CD14-positive monocyte (primary cell): ENCODE data around the gene MPZL3. TPM values are rescaled to one million over a fixed set of nuclear protein-coding genes. Genes with fewer than 3 reads are reported as not detected.

Experiments
- DNase-seq, 3 donors: peaks; one replicate each; pipeline ENCODE4 v3.0.0-alpha.2; 2011 to 2022
- H2AFZ ChIP-seq: 2 replicates; pipeline ENCODE4 v1.6.0; 2012; ENCODE audit warnings: mild to moderate bottlenecking, low read depth, low read length, inconsistent platforms; ENCODE audit not compliant: insufficient read depth, poor library complexity, severe bottlenecking
- H3K27ac ChIP-seq, 2 donors: 1 replicate in 1 of 2; 2 replicates in 1 of 2; pipeline ENCODE4 v1.5.1; 2012 to 2013; ENCODE audit warnings: low read length in 2 of 2, control low read depth in 1 of 2, inconsistent platforms in 1 of 2, low read depth in 1 of 2, mild to moderate bottlenecking in 1 of 2
- H3K27me3 ChIP-seq, 2 donors: one replicate each; pipeline versions ENCODE4 v1.6.0 to v1.6.1; 2011 to 2013; ENCODE audit warnings: low read length in 2 of 2; ENCODE audit not compliant: control insufficient read depth in 2 of 2, insufficient read depth in 2 of 2
- H3K36me3 ChIP-seq, 2 donors: replicated peaks in 1 of 2; 1 replicate in 1 of 2; 2 replicates in 1 of 2; pipeline versions ENCODE4 v1.5.1 to v1.6.1; 2012 to 2013; ENCODE audit warnings: low read length in 2 of 2, control low read depth in 1 of 2, inconsistent platforms in 1 of 2, mild to moderate bottlenecking in 1 of 2; ENCODE audit not compliant: insufficient read depth in 2 of 2, control insufficient read depth in 1 of 2
- H3K4me1 ChIP-seq, 2 donors: 1 replicate in 1 of 2; 2 replicates in 1 of 2; pipeline versions ENCODE4 v1.5.1 to v1.6.1; 2012 to 2013; ENCODE audit warnings: low read length in 2 of 2, control low read depth in 1 of 2, inconsistent platforms in 1 of 2, mild to moderate bottlenecking in 1 of 2, moderate library complexity in 1 of 2; ENCODE audit not compliant: insufficient read depth in 2 of 2, control insufficient read depth in 1 of 2
- H3K4me2 ChIP-seq: replicated peaks from 2 replicates; pipeline ENCODE3; 2012; ENCODE audit warnings: low read length, moderate library complexity, mild to moderate bottlenecking; ENCODE audit not compliant: poor library complexity, severe bottlenecking; ENCODE audit errors: extremely low read depth
- H3K4me3 ChIP-seq, 3 experiments: fragments of 200-600 bp in 1 of 3; sonication (generic) in 1 of 3; replicated peaks in 1 of 3; 1 replicate in 2 of 3; 2 replicates in 1 of 3; pipeline ENCODE4 v1.5.1; 2011 to 2013; ENCODE audit warnings: low read length in 3 of 3, mild to moderate bottlenecking in 3 of 3, control low read depth in 2 of 3, low read depth in 2 of 3, inconsistent platforms in 1 of 3, moderate library complexity in 1 of 3
- H3K79me2 ChIP-seq: 2 replicates; pipeline ENCODE4 v1.6.0; 2012; ENCODE audit warnings: mild to moderate bottlenecking, control low read depth, inconsistent platforms, low read length, moderate library complexity; ENCODE audit not compliant: insufficient read depth
- H3K9ac ChIP-seq: 2 replicates; pipeline ENCODE4 v1.6.0; 2017; ENCODE audit warnings: low read length, mild to moderate bottlenecking; ENCODE audit not compliant: insufficient read depth, poor library complexity, severe bottlenecking
- H3K9me3 ChIP-seq, 2 donors: replicated peaks in 1 of 2; 1 replicate in 1 of 2; 2 replicates in 1 of 2; pipeline versions ENCODE4 v1.5.1 to v1.6.1; 2012 to 2013; ENCODE audit warnings: low read length in 2 of 2, control low read depth in 1 of 2; ENCODE audit not compliant: control insufficient read depth in 1 of 2, insufficient read depth in 1 of 2
- H4K20me1 ChIP-seq: 2 replicates; pipeline ENCODE4 v1.6.0; 2012; ENCODE audit warnings: mild to moderate bottlenecking, low read length, control low read depth, moderate library complexity; ENCODE audit not compliant: insufficient read depth
- H3K27ac Mint-ChIP-seq, 7 donors: one replicate each; pipeline ENCODE4 v1.8.0; 2020; ENCODE audit warnings: mild to moderate bottlenecking in 7 of 7, mixed read lengths in 7 of 7, moderate library complexity in 6 of 7, inconsistent platforms in 2 of 7
- H3K27me3 Mint-ChIP-seq, 3 donors: one replicate each; pipeline ENCODE4 v1.8.0; 2021 to 2022; ENCODE audit warnings: low read depth in 3 of 3, mild to moderate bottlenecking in 3 of 3, mixed read lengths in 3 of 3, moderate library complexity in 3 of 3, inconsistent platforms in 1 of 3
- H3K36me3 Mint-ChIP-seq, 2 donors: one replicate each; pipeline ENCODE4 v1.8.0; 2020; ENCODE audit warnings: mixed read lengths in 2 of 2, inconsistent platforms in 1 of 2, mild to moderate bottlenecking in 1 of 2
- H3K4me1 Mint-ChIP-seq: one replicate; pipeline ENCODE4 v1.8.0; 2020; ENCODE audit warnings: mild to moderate bottlenecking, mixed read lengths
- H3K4me3 Mint-ChIP-seq, 2 donors: one replicate each; pipeline ENCODE4 v1.8.0; 2020; ENCODE audit warnings: mild to moderate bottlenecking in 2 of 2, mixed read lengths in 2 of 2, moderate library complexity in 1 of 2
- H3K9me3 Mint-ChIP-seq, 7 donors: one replicate each; pipeline ENCODE4 v1.8.0; 2020 to 2022; ENCODE audit warnings: mixed read lengths in 7 of 7, mild to moderate bottlenecking in 6 of 7, moderate library complexity in 6 of 7, inconsistent platforms in 2 of 7
- WGBS: methylation state at CpG from one replicate; pipeline ENCODE4 v1.1.5; 2013; ENCODE audit warnings: missing lambda C conversion rate; ENCODE audit not compliant: insufficient coverage; 5-methylcytosine and 5-hydroxymethylcytosine counted together
- intact Hi-C, 2 donors: fragments of 100-400 bp; cut with micrococcal nuclease; formaldehyde crosslinking; loops; one replicate each; pipeline versions ENCODE4 v1.15.0 to v1.15.1; 2023
- polyA plus RNA-seq, 3 donors: library from polyadenylated mRNA; depleted of rRNA in 1 of 3; unstranded in 2 of 3; stranded (reverse) in 1 of 3; fragments of 300-500 nt in 2 of 3; fragments of >200 nt in 1 of 3; fragmentation: Illumina TruSeq in 2 of 3; gene quantifications; 1 replicate in 2 of 3; 2 replicates in 1 of 3; pipeline ENCODE4 v1.2.3, GENCODE V29; 2012 to 2021
- TF ChIP-seq, protein P1 (sequence below): fragments of 200-600 bp; IDR thresholded peaks from one replicate; pipeline ENCODE4 v1.8.0; 2022; ENCODE audit warnings: antibody characterized with exemption, mild to moderate bottlenecking

The MPZL3 gene
- polyA plus RNA-seq, 3 donors: 4.2 to 8.5 (median 8.0) TPM

DNA sequence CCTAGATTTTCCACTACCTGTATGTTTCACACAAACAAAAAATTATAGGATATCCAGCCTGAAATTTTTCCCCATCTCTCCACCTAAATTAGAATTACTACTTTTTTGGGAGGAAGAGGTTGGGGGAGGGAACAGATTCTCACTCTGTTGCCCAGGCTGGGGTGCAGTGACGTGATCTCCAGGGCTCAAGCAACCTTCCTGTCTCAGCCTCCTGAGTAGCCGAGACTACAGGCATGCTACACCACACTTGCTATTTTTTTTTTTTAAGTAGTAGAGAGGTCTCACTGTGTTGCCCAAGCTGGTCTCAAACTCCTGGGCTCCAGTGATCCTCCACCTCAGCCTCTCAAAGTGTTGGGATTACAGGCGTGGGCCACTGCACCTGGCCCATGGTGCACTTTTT lies 36.9 kb downstream of the MPZL3 start:
- Mint-ChIP-seq H3K36me3 (peaks cover 66 to 81% of the 10 kb centered on the region in 2 donors), H3K4me1 (peaks cover 97% of the 10 kb centered on the region), H3K27me3 (peaks cover 0 to 3% (median 1%) of the 10 kb centered on the region in 3 donors), H3K27ac (peak overlapping the region; percentile 88 to 95 (median 95)), H3K4me3 (peak overlapping the region in 1 of 2 donors; percentile 83), H3K9me3 (peaks cover 0 to 2% (median 0%) of the 10 kb centered on the region in 7 donors)
- intact Hi-C loops: loop anchor here in 1 of 2 donors (2.0 to 10.0 kb wide), 2 partner anchors 14 to 70 kb away; no protein-coding TSS in a partner anchor
- Histone ChIP-seq H3K4me2 (peak overlapping the region; percentile 78), H3K36me3 (peaks cover 28 to 44% of the 10 kb centered on the region in 2 donors), H3K9me3 (no peaks in the 10 kb centered on the region), H2AFZ (no peak overlapping the region), H3K79me2 (peaks cover 95% of the 10 kb centered on the region), H3K9ac (no peak overlapping the region), H3K4me3 (peak overlapping the region in 1 of 3 experiments; percentile 82), H3K27me3 (no peaks in the 10 kb centered on the region), H3K27ac (peak overlapping the region; percentile 73 to 82), H3K4me1 (peaks cover 92 to 100% of the 10 kb centered on the region in 2 donors), H4K20me1 (peaks cover 7% of the 10 kb centered on the region)
- peak in 1 of 3 donors; percentile 50 for DNase-seq
- WGBS: no CpG with 5 or more reads among the region's 3 CpGs
- TF ChIP-seq, protein P1, sequence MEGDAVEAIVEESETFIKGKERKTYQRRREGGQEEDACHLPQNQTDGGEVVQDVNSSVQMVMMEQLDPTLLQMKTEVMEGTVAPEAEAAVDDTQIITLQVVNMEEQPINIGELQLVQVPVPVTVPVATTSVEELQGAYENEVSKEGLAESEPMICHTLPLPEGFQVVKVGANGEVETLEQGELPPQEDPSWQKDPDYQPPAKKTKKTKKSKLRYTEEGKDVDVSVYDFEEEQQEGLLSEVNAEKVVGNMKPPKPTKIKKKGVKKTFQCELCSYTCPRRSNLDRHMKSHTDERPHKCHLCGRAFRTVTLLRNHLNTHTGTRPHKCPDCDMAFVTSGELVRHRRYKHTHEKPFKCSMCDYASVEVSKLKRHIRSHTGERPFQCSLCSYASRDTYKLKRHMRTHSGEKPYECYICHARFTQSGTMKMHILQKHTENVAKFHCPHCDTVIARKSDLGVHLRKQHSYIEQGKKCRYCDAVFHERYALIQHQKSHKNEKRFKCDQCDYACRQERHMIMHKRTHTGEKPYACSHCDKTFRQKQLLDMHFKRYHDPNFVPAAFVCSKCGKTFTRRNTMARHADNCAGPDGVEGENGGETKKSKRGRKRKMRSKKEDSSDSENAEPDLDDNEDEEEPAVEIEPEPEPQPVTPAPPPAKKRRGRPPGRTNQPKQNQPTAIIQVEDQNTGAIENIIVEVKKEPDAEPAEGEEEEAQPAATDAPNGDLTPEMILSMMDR: no peak

DNA sequence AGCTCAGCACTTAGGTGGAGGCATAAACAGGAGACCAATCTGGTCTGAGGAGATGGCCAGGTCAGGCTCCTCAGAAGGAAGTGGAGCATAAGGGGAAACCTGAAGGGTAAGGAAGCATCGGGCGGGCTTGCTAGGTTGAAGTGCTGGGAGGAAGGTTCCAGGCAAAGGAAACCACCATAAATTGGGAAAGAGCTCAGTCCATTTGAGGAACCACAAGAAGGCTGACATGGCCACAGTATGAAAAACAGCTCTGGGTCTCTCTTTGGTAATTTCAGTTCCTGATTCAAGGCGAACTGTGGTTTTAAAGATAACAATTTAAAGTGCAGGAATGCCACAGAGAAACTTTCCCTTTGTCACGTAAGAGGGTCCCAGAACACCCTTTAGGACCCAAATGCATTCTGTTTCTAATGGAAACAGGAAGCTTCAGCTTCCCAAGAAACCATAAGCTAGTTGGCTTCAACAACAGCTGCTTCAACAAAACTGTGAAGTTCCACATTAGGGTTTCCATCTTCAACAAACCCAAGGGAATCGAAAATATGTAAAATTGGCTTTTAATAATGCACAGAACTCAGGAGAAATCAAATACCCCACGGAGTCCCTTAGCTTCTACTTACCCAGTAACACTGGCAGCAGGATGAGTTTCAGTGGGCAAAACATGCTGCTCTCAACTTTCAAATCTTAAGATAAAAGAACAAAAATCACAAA lies 37.8 kb downstream of the MPZL3 start:
- no peak overlapping the region for H2AFZ ChIP-seq
- H3K4me3 ChIP-seq: peak overlapping the region in 2 of 3 experiments; percentile 39 to 82
- H3K4me2 ChIP-seq: peak overlapping the region; percentile 78
- H3K27ac ChIP-seq: peak overlapping the region; percentile 48 to 82
- H3K9ac ChIP-seq: peak overlapping the region; percentile 33
- peaks cover 90 to 97% of the 10 kb centered on the region in 2 donors for H3K4me1 ChIP-seq
- peak; percentile 82 to 97 (median 95) for DNase-seq
- H3K4me1 Mint-ChIP-seq: peaks cover 93% of the 10 kb centered on the region
- peaks cover 3% of the 10 kb centered on the region for H4K20me1 ChIP-seq
- peaks cover 0 to 3% (median 1%) of the 10 kb centered on the region in 3 donors for H3K27me3 Mint-ChIP-seq
- peaks cover 91% of the 10 kb centered on the region for H3K79me2 ChIP-seq
- H3K27me3 ChIP-seq: no peaks in the 10 kb centered on the region
- peaks cover 0 to 2% (median 0%) of the 10 kb centered on the region in 7 donors for H3K9me3 Mint-ChIP-seq
- H3K36me3 ChIP-seq: peaks cover 33 to 44% of the 10 kb centered on the region in 2 donors
- peak overlapping the region; percentile 88 to 95 (median 95) for H3K27ac Mint-ChIP-seq
- H3K4me3 Mint-ChIP-seq: peak overlapping the region in 1 of 2 donors; percentile 83
- TF ChIP-seq, protein P1: no peak
- intact Hi-C loops: loop anchor here (2.0 to 10.0 kb wide), 4 partner anchors 14 to 70 kb away; partner anchors contain the start of genes MPZL2 (in 1 of the 2) and MPZL3 (in 1 of the 2)
- no peaks in the 10 kb centered on the region for H3K9me3 ChIP-seq
- 0% methylated on average over 4 of the region's 6 CpGs for WGBS
- H3K36me3 Mint-ChIP-seq: peaks cover 63 to 80% of the 10 kb centered on the region in 2 donors
